ENCODE data around the gene EPB41L4A.

Gene EPB41L4A

GRCh38 chr5:112267231-112267630, 151.8 kb downstream of the EPB41L4A start:
- Histone ChIP-seq H4K20me1 (ENCODE audit: insufficient read depth, low read length) (no peaks in the 10 kb centered on the region), H3K4me1 (ENCODE audit: low read length) (peaks cover 19% of the 10 kb centered on the region), H3K79me2 (ENCODE audit: low read length) (no peaks in the 10 kb centered on the region), H3K9me2 (replicated peaks; ENCODE audit: insufficient read depth, low read length) (no peaks in the 10 kb centered on the region), H3K4me2 (ENCODE audit: low read depth, low read length) (no peak overlapping the region), H2AFZ (ENCODE audit: low read length) (no peak overlapping the region), H3K9ac (ENCODE audit: low read length) (no peak overlapping the region), H3K9me3 (replicated peaks; ENCODE audit: insufficient read depth, low read length) (no peaks in the 10 kb centered on the region), H3K27ac (ENCODE audit: low read length) (no peak overlapping the region), H3K27me3 (replicated peaks; ENCODE audit: insufficient read depth, low read length) (no peaks in the 10 kb centered on the region), H3F3A (ENCODE audit: insufficient read depth, low read length) (0 out of 2 replicates have a peak, but pooled peaks cover 6% of the 10 kb centered on the region), H3K4me3 (ENCODE audit: low read length) (no peak overlapping the region), H3K36me3 (replicated peaks; ENCODE audit: insufficient read depth, low read length) (no peaks in the 10 kb centered on the region)
- no peak for DNase-seq
- TF ChIP-seq CTCF (IDR thresholded peaks at IDR 0.05; ENCODE audit: low read length) (no peak), EZH2 (optimal IDR thresholded peaks at IDR 0.05; ENCODE audit: low read depth, low read length) (no peak), EZH2phosphoT487 (IDR thresholded peaks at IDR 0.05; ENCODE audit: low read length) (no peak)

- H2AFZ ChIP-seq (ENCODE audit: low read length), result no peak overlapping the region
- H3K27ac ChIP-seq (ENCODE audit: low read length), result no peak overlapping the region
- no peak for TF ChIP-seq CTCF (IDR thresholded peaks at IDR 0.05; ENCODE audit: low read length)
- no peak for TF ChIP-seq EZH2 (optimal IDR thresholded peaks at IDR 0.05; ENCODE audit: low read depth, low read length)
- TF ChIP-seq EZH2phosphoT487 (IDR thresholded peaks at IDR 0.05; ENCODE audit: low read length), result no peak
- H3K27me3 ChIP-seq (replicated peaks; ENCODE audit: insufficient read depth, low read length), result no peaks in the 10 kb centered on the region
- H3F3A ChIP-seq (ENCODE audit: insufficient read depth, low read length), result no peaks in the 10 kb centered on the region
- H3K9me3 ChIP-seq (replicated peaks; ENCODE audit: insufficient read depth, low read length), result no peaks in the 10 kb centered on the region
- H3K4me1 ChIP-seq (ENCODE audit: low read length), result no peaks in the 10 kb centered on the region
- H3K79me2 ChIP-seq (ENCODE audit: low read length), result no peaks in the 10 kb centered on the region
- no peak overlapping the region for H3K9ac ChIP-seq (ENCODE audit: low read length)
- no peaks in the 10 kb centered on the region for H3K36me3 ChIP-seq (replicated peaks; ENCODE audit: insufficient read depth, low read length)
- H3K9me2 ChIP-seq (replicated peaks; ENCODE audit: insufficient read depth, low read length), result no peaks in the 10 kb centered on the region
- H3K4me2 ChIP-seq (ENCODE audit: low read depth, low read length), result no peak overlapping the region
- H4K20me1 ChIP-seq (ENCODE audit: insufficient read depth, low read length), result no peaks in the 10 kb centered on the region
- no peak for DNase-seq
- no peak overlapping the region for H3K4me3 ChIP-seq (ENCODE audit: low read length)
Measured at GRCh38 chr5:112264666-112265065, 154.4 kb downstream of the EPB41L4A start.

- H2AFZ ChIP-seq (ENCODE audit: low read length), result no peak overlapping the region
- DNase-seq, result no peak
- H3K36me3 ChIP-seq (replicated peaks; ENCODE audit: insufficient read depth, low read length), result no peaks in the 10 kb centered on the region
- no peaks in the 10 kb centered on the region for H3K9me2 ChIP-seq (replicated peaks; ENCODE audit: insufficient read depth, low read length)
- no peaks in the 10 kb centered on the region for H3K4me1 ChIP-seq (ENCODE audit: low read length)
- H3K4me2 ChIP-seq (ENCODE audit: low read depth, low read length), result no peak overlapping the region
- no peaks in the 10 kb centered on the region for H3K79me2 ChIP-seq (ENCODE audit: low read length)
- H3K27me3 ChIP-seq (replicated peaks; ENCODE audit: insufficient read depth, low read length), result no peaks in the 10 kb centered on the region
- no peaks in the 10 kb centered on the region for H3K9me3 ChIP-seq (replicated peaks; ENCODE audit: insufficient read depth, low read length)
- H3F3A ChIP-seq (ENCODE audit: insufficient read depth, low read length), result no peaks in the 10 kb centered on the region
- no peak overlapping the region for H3K4me3 ChIP-seq (ENCODE audit: low read length)
- TF ChIP-seq EZH2phosphoT487 (IDR thresholded peaks at IDR 0.05; ENCODE audit: low read length), result no peak
- H3K27ac ChIP-seq (ENCODE audit: low read length), result no peak overlapping the region
- no peaks in the 10 kb centered on the region for H4K20me1 ChIP-seq (ENCODE audit: insufficient read depth, low read length)
- no peak overlapping the region for H3K9ac ChIP-seq (ENCODE audit: low read length)
Measured at GRCh38 chr5:112264151-112264550, 154.9 kb downstream of the EPB41L4A start.

- H3K4me2 ChIP-seq (ENCODE audit: low read depth, low read length), result no peak overlapping the region
- H3K9me3 ChIP-seq (replicated peaks; ENCODE audit: insufficient read depth, low read length), result no peaks in the 10 kb centered on the region
- no peaks in the 10 kb centered on the region for H3K79me2 ChIP-seq (ENCODE audit: low read length)
- H3K9me2 ChIP-seq (replicated peaks; ENCODE audit: insufficient read depth, low read length), result no peaks in the 10 kb centered on the region
- H3K27ac ChIP-seq (ENCODE audit: low read length), result no peak overlapping the region
- TF ChIP-seq EZH2 (optimal IDR thresholded peaks at IDR 0.05; ENCODE audit: low read depth, low read length), result no peak
- no peak for TF ChIP-seq EZH2phosphoT487 (IDR thresholded peaks at IDR 0.05; ENCODE audit: low read length)
- no peak for TF ChIP-seq CTCF (IDR thresholded peaks at IDR 0.05; ENCODE audit: low read length)
- no peaks in the 10 kb centered on the region for H4K20me1 ChIP-seq (ENCODE audit: insufficient read depth, low read length)
- no peak overlapping the region for H3K9ac ChIP-seq (ENCODE audit: low read length)
- no peak for DNase-seq
- H3K4me3 ChIP-seq (ENCODE audit: low read length), result no peak overlapping the region
- no peak overlapping the region for H2AFZ ChIP-seq (ENCODE audit: low read length)
- H3K27me3 ChIP-seq (replicated peaks; ENCODE audit: insufficient read depth, low read length), result no peaks in the 10 kb centered on the region
- no peaks in the 10 kb centered on the region for H3F3A ChIP-seq (ENCODE audit: insufficient read depth, low read length)
- H3K4me1 ChIP-seq (ENCODE audit: low read length), result no peaks in the 10 kb centered on the region
- H3K36me3 ChIP-seq (replicated peaks; ENCODE audit: insufficient read depth, low read length), result no peaks in the 10 kb centered on the region
Measured at GRCh38 chr5:112263469-112263868, 155.6 kb downstream of the EPB41L4A start.
